T47D (cell line): ENCODE results near the gene AGRN.
"Not testable (repeated sequence)": the region's sequence is repeated elsewhere in the genome, so short reads cannot be mapped to it uniquely, and the experiment has no call there.

Experiments
- DNase-seq, 2 experiments: peaks; one replicate each; pipeline versions ENCODE4 v3.0.0 to v3.0.0-alpha.2; 2011 to 2012; ENCODE audit warnings: low read depth in 1 of 2, low spot score in 1 of 2
- JUND ChIP-seq: IDR thresholded peaks from 2 replicates; pipeline ENCODE4 v1.6.1; 2012; ENCODE audit warnings: low read depth
- in situ Hi-C: cut with HindIII; loops from 2 replicates; pipeline ENCODE4 v1.10.0; 2016; ENCODE audit warnings: low sequenced_read_pairs, low pct_unique_long_range_greater_than_20kb

Gene AGRN

GRCh38 chr1:1013105-1013921 is 6.6 kb upstream of the AGRN start, which contains the start of gene ISG15:
Gene ISG15, plus strand, starts transcription at chr1:1013497. Its CDS starts 77 bp downstream, at chr1:1013574.
- no peak for TF ChIP-seq JUND
- in situ Hi-C loops: no loop called here
- peak in 1 of 2 experiments; percentile 75 for DNase-seq

GRCh38 chr1:1013922-1014648 is 5.8 kb upstream of the AGRN start:
- no peak for TF ChIP-seq JUND
- in situ Hi-C loops: no loop called here
- no peak for DNase-seq

GRCh38 chr1:1014799-1015681 is 4.9 kb upstream of the AGRN start:
- no peak for DNase-seq
- in situ Hi-C loops: no loop called here
- no peak for TF ChIP-seq JUND

- DNase-seq, in situ Hi-C loops: not testable (repeated sequence)
Measured at GRCh38 chr1:1017397-1018320, 2.3 kb upstream of the AGRN start.

- DNase-seq, in situ Hi-C loops: not testable (repeated sequence)
Measured at GRCh38 chr1:1018321-1018685, 1.6 kb upstream of the AGRN start.

GRCh38 chr1:1019122-1019999 is 559 bp upstream of the AGRN start:
- no peak for TF ChIP-seq JUND
- peak; percentile 44 to 91 for DNase-seq
- in situ Hi-C loops: no loop called here

GRCh38 chr1:1020415-1021009 is 592 bp downstream of the AGRN start:
- DNase-seq: peak in 1 of 2 experiments; percentile 56
- no peak for TF ChIP-seq JUND
- in situ Hi-C loops: no loop called here

GRCh38 chr1:1021010-1021919 is 1.3 kb downstream of the AGRN start:
- peak in 1 of 2 experiments; percentile 78 for DNase-seq
- in situ Hi-C loops: no loop called here
- TF ChIP-seq JUND: no peak

GRCh38 chr1:1021920-1022259 is 2.0 kb downstream of the AGRN start:
- DNase-seq: no peak
- in situ Hi-C loops: no loop called here
- TF ChIP-seq JUND: no peak
